Cardiac muscle cell (in vitro differentiated cells and primary cell): ENCODE results near the gene HAO2. TPM values are rescaled to one million over a fixed set of nuclear protein-coding genes. Genes with fewer than 3 reads are reported as not detected.

Experiments
- DNase-seq, 2 donors: peaks; one replicate each; pipeline versions ENCODE4 v3.0.0 to v3.0.0-alpha.2; 2010 to 2017; ENCODE audit warnings: low read depth in 1 of 2, low spot score in 1 of 2
- H3K27ac ChIP-seq: fragments of 200-600 bp; sonication (generic); 2 replicates; pipeline ENCODE4 v1.5.1; 2016
- H3K27me3 ChIP-seq: fragments of 200-600 bp; sonication (generic); 2 replicates; pipeline ENCODE4 v1.6.0; 2016; ENCODE audit warnings: control low read depth
- H3K36me3 ChIP-seq: fragments of 200-600 bp; sonication (generic); 2 replicates; pipeline ENCODE4 v1.5.1; 2016; ENCODE audit warnings: control low read depth
- H3K4me1 ChIP-seq: fragments of 200-600 bp; sonication (generic); 2 replicates; pipeline ENCODE4 v1.8.1; 2017; ENCODE audit warnings: low read depth, mild to moderate bottlenecking, mixed run types
- H3K4me3 ChIP-seq: fragments of 200-600 bp; sonication (generic); 2 replicates; pipeline ENCODE4 v1.5.1; 2016; ENCODE audit warnings: mild to moderate bottlenecking
- H3K9me3 ChIP-seq: fragments of 200-600 bp; sonication (generic); 2 replicates; pipeline ENCODE4 v1.5.1; 2017; ENCODE audit warnings: low read depth, mild to moderate bottlenecking, control low read depth
- CTCF ChIP-seq: IDR thresholded peaks from 2 replicates; pipeline ENCODE4 v1.5.1; 2012; ENCODE audit warnings: low read depth, mild to moderate bottlenecking, low read length
- polyA plus RNA-seq: library from polyadenylated mRNA; unstranded; fragments of >200 nt; fragmentation: Nextera tagmentation; extraction: Ambion mirVana; gene quantifications from 2 replicates; pipeline ENCODE4 v1.2.1, GENCODE V29; 2016
- total RNA-seq: library from RNA; depleted of rRNA; stranded (reverse); fragments of >200 nt; gene quantifications from 2 replicates; pipeline ENCODE4 v1.2.3, GENCODE V29; 2016

HAO2 gene
- total and polyA plus RNA-seq, 2 experiments from 2014 or later: not detected

GRCh38 chr1:119410961-119411360 is 42.4 kb downstream of the HAO2 start:
- Histone ChIP-seq H3K27ac (no peak overlapping the region), H3K4me3 (no peak overlapping the region), H3K4me1 (no peaks in the 10 kb centered on the region), H3K9me3 (no peaks in the 10 kb centered on the region), H3K36me3 (no peaks in the 10 kb centered on the region), H3K27me3 (no peaks in the 10 kb centered on the region)
- TF ChIP-seq CTCF: no peak
- DNase-seq: peak in 1 of 2 donors; percentile 62

- no peak for DNase-seq
- Histone ChIP-seq H3K4me3 (no peak within 1 kb of the TSS), H3K27me3 (no peaks in the 10 kb centered on the region), H3K36me3 (no peaks in the 10 kb centered on the region), H3K27ac (no peak within 1 kb of the TSS), H3K4me1 (no peaks in the 10 kb centered on the region), H3K9me3 (no peaks in the 10 kb centered on the region)
- no peak for TF ChIP-seq CTCF
Observed at GRCh38 chr1:119414950-119415349, 46.4 kb downstream of the HAO2 start, which contains the start of gene HSD3B2. HSD3B2 (plus strand) TSS chr1:119415150; CDS start chr1:119415420, 270 bp downstream.

- no peak for TF ChIP-seq CTCF
- Histone ChIP-seq H3K36me3 (no peaks in the 10 kb centered on the region), H3K4me3 (no peak overlapping the region), H3K27ac (no peak overlapping the region), H3K27me3 (no peaks in the 10 kb centered on the region), H3K4me1 (no peaks in the 10 kb centered on the region), H3K9me3 (no peaks in the 10 kb centered on the region)
- DNase-seq: no peak
Observed at GRCh38 chr1:119416006-119416640, 47.5 kb downstream of the HAO2 start.

GRCh38 chr1:119419109-119419508 is 50.5 kb downstream of the HAO2 start:
- no peaks in the 10 kb centered on the region for H3K4me1 ChIP-seq
- no peaks in the 10 kb centered on the region for H3K36me3 ChIP-seq
- H3K4me3 ChIP-seq: no peak overlapping the region
- TF ChIP-seq CTCF: no peak
- H3K27me3 ChIP-seq: no peaks in the 10 kb centered on the region
- H3K27ac ChIP-seq: no peak overlapping the region
- DNase-seq: no peak
- H3K9me3 ChIP-seq: no peaks in the 10 kb centered on the region

GRCh38 chr1:119420638-119421037 is 52.1 kb downstream of the HAO2 start:
- H3K9me3 ChIP-seq: no peaks in the 10 kb centered on the region
- H3K4me1 ChIP-seq: no peaks in the 10 kb centered on the region
- no peak for TF ChIP-seq CTCF
- no peaks in the 10 kb centered on the region for H3K27me3 ChIP-seq
- H3K4me3 ChIP-seq: no peak overlapping the region
- H3K36me3 ChIP-seq: no peaks in the 10 kb centered on the region
- H3K27ac ChIP-seq: no peak overlapping the region
- DNase-seq: no peak
